ENCODE measurements around the gene OTUD5.

OTUD5 gene

DNA sequence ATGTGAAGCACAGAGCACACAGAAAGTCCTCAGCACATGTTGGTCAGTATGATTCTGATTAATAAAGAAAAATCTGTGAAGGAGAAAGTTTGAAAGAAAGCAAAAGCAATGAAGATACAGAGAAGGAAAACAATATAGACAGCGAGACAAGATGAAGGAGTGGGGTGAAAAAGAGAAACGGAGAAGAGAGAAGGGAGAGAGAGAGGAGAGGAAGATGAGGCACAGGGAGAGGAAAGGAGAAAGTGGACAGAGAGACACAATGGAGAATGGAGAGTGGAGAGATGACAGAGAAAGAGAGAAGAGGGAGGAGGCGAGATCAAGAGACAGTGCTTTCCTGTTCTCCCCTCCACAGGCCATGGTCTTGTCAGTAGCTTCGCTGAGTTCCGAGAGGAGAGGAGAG is 18.1 kb upstream of the OTUD5 start:
- no peak for DNase-seq (ENCODE audit: extremely low spot score)
- ChIA-PET CTCF (no interaction called here), POLR2A (interaction anchor here (1.0 kb wide), 1 partner anchor 18 kb away, joined by 3 read pairs; the partner anchor contains the start of gene OTUD5)
- no peak for TF ChIP-seq ELF4 (IDR thresholded peaks at IDR 0.05)
- no peak for TF ChIP-seq LEF1 (IDR thresholded peaks at IDR 0.05; ENCODE audit: borderline replicate concordance)
- no peak for TF ChIP-seq SUZ12 (IDR thresholded peaks at IDR 0.05)
- no peak for TF ChIP-seq SP1 (IDR thresholded peaks at IDR 0.05)

DNA sequence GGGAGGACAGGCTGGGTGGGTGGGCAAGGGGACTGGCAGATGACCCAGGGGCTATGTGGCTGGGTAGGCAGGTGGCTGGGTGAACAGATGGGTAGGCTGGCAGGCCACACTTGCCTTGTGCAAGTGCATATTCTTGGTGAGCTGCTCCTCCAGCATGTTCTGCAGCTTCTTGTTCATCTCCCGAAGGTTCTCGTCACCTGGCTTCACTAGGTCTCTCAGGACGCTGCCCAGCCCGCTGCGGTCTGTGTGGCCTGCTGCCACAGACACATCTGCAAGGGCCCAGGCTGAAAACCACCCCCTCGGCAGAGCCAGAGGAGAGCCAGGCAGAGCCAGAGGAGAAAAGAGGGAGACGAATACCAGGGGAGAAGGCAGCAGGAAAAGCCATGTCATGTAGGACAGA is 17.6 kb upstream of the OTUD5 start:
- CTCF ChIA-PET = no interaction called here
- POLR2A ChIA-PET = interaction anchor here (0.8 kb wide), 1 partner anchor 67 kb away, joined by 4 read pairs; no protein-coding TSS in a partner anchor
- TF ChIP-seq CTBP1 (IDR thresholded peaks at IDR 0.05; ENCODE audit: borderline replicate concordance) (no peak), SUZ12 (IDR thresholded peaks at IDR 0.05) (no peak), LEF1 (IDR thresholded peaks at IDR 0.05; ENCODE audit: borderline replicate concordance) (no peak), SP1 (IDR thresholded peaks at IDR 0.05) (no peak), FOXA1 (IDR thresholded peaks at IDR 0.05) (no peak), ARNT (IDR thresholded peaks at IDR 0.05) (no peak), TARDBP (IDR thresholded peaks at IDR 0.05) (no peak), L3MBTL2 (conservative IDR thresholded peaks at IDR 0.05) (no peak), NFRKB (IDR thresholded peaks at IDR 0.05) (no peak), BHLHE40 (IDR thresholded peaks at IDR 0.05; ENCODE audit: borderline replicate concordance) (no peak), HDGF (IDR thresholded peaks at IDR 0.05; ENCODE audit: borderline replicate concordance) (no peak), ELF4 (IDR thresholded peaks at IDR 0.05) (no peak), FOXK2 (IDR thresholded peaks at IDR 0.05) (no peak), ZNF384 (IDR thresholded peaks at IDR 0.05) (no peak), FOXM1 (IDR thresholded peaks at IDR 0.05; ENCODE audit: borderline replicate concordance) (no peak)
- TF ChIP-seq, protein P1, sequence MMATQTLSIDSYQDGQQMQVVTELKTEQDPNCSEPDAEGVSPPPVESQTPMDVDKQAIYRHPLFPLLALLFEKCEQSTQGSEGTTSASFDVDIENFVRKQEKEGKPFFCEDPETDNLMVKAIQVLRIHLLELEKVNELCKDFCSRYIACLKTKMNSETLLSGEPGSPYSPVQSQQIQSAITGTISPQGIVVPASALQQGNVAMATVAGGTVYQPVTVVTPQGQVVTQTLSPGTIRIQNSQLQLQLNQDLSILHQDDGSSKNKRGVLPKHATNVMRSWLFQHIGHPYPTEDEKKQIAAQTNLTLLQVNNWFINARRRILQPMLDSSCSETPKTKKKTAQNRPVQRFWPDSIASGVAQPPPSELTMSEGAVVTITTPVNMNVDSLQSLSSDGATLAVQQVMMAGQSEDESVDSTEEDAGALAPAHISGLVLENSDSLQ (IDR thresholded peaks at IDR 0.05) = no peak
- DNase-seq (ENCODE audit: extremely low spot score) = no peak

DNA sequence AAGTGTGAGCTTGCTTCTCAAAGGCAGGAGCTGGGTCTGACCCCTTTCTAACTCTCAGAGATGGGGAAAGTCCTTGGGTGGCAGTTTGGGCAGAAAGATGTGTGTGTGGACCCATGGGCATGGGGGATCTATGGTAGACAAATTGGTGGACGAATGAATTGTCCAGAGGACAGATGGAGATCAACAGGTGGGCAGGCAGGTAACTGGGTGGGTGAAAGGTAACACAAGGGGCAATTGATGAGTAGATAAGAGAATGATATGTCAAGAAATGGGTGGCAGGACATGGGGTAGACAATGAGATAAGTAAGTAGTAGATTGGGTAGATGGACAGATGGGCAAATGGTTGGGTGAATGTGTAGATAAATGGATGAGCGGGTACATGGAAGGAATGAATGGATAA is 17.2 kb upstream of the OTUD5 start:
- DNase-seq (ENCODE audit: extremely low spot score) = no peak
- POLR2A ChIA-PET = interaction anchor here (0.8 kb wide), 1 partner anchor 67 kb away, joined by 4 read pairs; no protein-coding TSS in a partner anchor
- TF ChIP-seq FOXK2 (IDR thresholded peaks at IDR 0.05) (no peak), LEF1 (IDR thresholded peaks at IDR 0.05; ENCODE audit: borderline replicate concordance) (no peak), SUZ12 (IDR thresholded peaks at IDR 0.05) (no peak), FOXM1 (IDR thresholded peaks at IDR 0.05; ENCODE audit: borderline replicate concordance) (no peak), NFRKB (IDR thresholded peaks at IDR 0.05) (no peak), ELF4 (IDR thresholded peaks at IDR 0.05) (no peak), CTBP1 (IDR thresholded peaks at IDR 0.05; ENCODE audit: borderline replicate concordance) (no peak), L3MBTL2 (conservative IDR thresholded peaks at IDR 0.05) (no peak), BHLHE40 (IDR thresholded peaks at IDR 0.05; ENCODE audit: borderline replicate concordance) (no peak), ARNT (IDR thresholded peaks at IDR 0.05) (no peak), HDGF (IDR thresholded peaks at IDR 0.05; ENCODE audit: borderline replicate concordance) (no peak), SP1 (IDR thresholded peaks at IDR 0.05) (no peak), ZNF384 (IDR thresholded peaks at IDR 0.05) (no peak), TARDBP (IDR thresholded peaks at IDR 0.05) (no peak), FOXA1 (IDR thresholded peaks at IDR 0.05) (no peak)
- TF ChIP-seq, protein P1 (IDR thresholded peaks at IDR 0.05) = no peak
- CTCF ChIA-PET = interaction anchor here (0.6 kb wide), 2 partner anchors 16 to 863 kb away, joined by 3 read pairs; no protein-coding TSS in a partner anchor

- TF ChIP-seq ZNF384 (IDR thresholded peaks at IDR 0.05) (no peak), FOXM1 (IDR thresholded peaks at IDR 0.05; ENCODE audit: borderline replicate concordance) (no peak), NFRKB (IDR thresholded peaks at IDR 0.05) (no peak), L3MBTL2 (conservative IDR thresholded peaks at IDR 0.05) (no peak), ELF4 (IDR thresholded peaks at IDR 0.05) (no peak), FOXA1 (IDR thresholded peaks at IDR 0.05) (no peak), CTBP1 (IDR thresholded peaks at IDR 0.05; ENCODE audit: borderline replicate concordance) (no peak), TARDBP (IDR thresholded peaks at IDR 0.05) (no peak), LEF1 (IDR thresholded peaks at IDR 0.05; ENCODE audit: borderline replicate concordance) (no peak), SUZ12 (IDR thresholded peaks at IDR 0.05) (no peak), HDGF (IDR thresholded peaks at IDR 0.05; ENCODE audit: borderline replicate concordance) (no peak), FOXK2 (IDR thresholded peaks at IDR 0.05) (no peak)
- TF ChIP-seq, protein P1 (IDR thresholded peaks at IDR 0.05) = no peak
- no peak for DNase-seq (ENCODE audit: extremely low spot score)
- ChIA-PET CTCF (interaction anchor here (0.6 kb wide), 2 partner anchors 15 to 864 kb away, joined by 3 read pairs; no protein-coding TSS in a partner anchor), POLR2A (interaction anchor here (0.8 kb wide), 1 partner anchor 68 kb away, joined by 4 read pairs; no protein-coding TSS in a partner anchor)
Measured at GRCh38 chrX:48974033-48974432, 16.6 kb upstream of the OTUD5 start.

GRCh38 chrX:48972220-48973164 is 15.1 kb upstream of the OTUD5 start:
- CTCF ChIA-PET = interaction anchor here (0.6 to 1.3 kb wide), 5 partner anchors 10 to 161 kb away, joined by 3 read pairs; partner anchors contain the start of gene GRIPAP1
- no peak for TF ChIP-seq HDGF (IDR thresholded peaks at IDR 0.05; ENCODE audit: borderline replicate concordance)
- TF ChIP-seq ZNF384 (IDR thresholded peaks at IDR 0.05) = no peak
- POLR2A ChIA-PET = interaction anchor here (1.0 to 2.0 kb wide), 2 partner anchors 10 to 14 kb away, joined by 3 to 12 read pairs; partner anchors contain the start of gene OTUD5
- DNase-seq (ENCODE audit: extremely low spot score) = peak; percentile 64

Data from HEK293T (cell line).